Measurements from ENCODE around the gene EIF3D.

EIF3D gene

DNA sequence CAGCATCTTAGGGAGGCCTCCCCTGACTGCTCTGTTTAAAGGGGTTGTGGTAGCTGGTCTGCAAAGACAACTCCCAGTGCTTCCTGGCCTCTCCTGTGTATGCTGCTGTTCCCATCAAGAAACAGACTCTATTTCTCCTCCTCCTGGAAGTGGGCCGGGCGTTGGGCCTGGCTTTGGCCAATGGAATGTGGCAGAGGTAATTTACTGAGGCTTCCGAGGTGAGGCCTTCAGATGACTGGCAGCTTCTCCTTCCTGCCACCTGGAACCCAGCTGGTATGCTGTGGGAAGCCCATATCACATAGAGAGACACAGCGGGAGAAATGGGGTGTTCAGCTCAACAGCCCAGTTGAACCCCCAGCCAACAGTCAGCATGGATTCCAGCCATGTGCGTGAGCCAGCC lies 25.1 kb upstream of the EIF3D start:
- in situ Hi-C loops (cut with MboI; ENCODE audit: low pct_unique_long_range_greater_than_20kb, low sequenced_read_pairs, unreplicated experiment): no loop called here
- no peak for DNase-seq (ENCODE audit: low spot score)
- TF ChIP-seq, protein P1, sequence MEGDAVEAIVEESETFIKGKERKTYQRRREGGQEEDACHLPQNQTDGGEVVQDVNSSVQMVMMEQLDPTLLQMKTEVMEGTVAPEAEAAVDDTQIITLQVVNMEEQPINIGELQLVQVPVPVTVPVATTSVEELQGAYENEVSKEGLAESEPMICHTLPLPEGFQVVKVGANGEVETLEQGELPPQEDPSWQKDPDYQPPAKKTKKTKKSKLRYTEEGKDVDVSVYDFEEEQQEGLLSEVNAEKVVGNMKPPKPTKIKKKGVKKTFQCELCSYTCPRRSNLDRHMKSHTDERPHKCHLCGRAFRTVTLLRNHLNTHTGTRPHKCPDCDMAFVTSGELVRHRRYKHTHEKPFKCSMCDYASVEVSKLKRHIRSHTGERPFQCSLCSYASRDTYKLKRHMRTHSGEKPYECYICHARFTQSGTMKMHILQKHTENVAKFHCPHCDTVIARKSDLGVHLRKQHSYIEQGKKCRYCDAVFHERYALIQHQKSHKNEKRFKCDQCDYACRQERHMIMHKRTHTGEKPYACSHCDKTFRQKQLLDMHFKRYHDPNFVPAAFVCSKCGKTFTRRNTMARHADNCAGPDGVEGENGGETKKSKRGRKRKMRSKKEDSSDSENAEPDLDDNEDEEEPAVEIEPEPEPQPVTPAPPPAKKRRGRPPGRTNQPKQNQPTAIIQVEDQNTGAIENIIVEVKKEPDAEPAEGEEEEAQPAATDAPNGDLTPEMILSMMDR (IDR thresholded peaks at IDR 0.05; ENCODE audit: extremely low read depth, insufficient read depth, missing control alignments): no peak

DNA sequence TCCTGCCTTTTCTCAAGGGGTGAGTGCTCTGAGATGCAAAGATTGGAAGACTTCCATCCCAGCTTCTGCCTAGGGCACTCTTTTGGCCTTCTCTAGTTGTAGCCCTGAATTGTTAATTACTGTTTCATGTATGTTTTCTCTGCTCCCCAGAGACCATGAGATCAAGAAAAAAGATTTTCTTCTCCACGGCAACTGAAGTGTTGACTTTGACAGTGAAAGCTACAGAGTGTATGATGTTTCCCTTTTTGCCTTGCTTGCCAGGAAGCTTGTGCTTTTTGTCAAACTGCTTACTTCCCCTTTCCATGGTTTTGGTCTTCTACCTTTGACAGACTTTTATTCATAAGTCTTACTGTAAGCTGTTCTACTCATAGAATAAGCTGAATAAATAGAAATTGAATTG lies 23.3 kb upstream of the EIF3D start:
- in situ Hi-C loops (cut with MboI; ENCODE audit: low pct_unique_long_range_greater_than_20kb, low sequenced_read_pairs, unreplicated experiment): no loop called here
- TF ChIP-seq, protein P1 (IDR thresholded peaks at IDR 0.05; ENCODE audit: extremely low read depth, insufficient read depth, missing control alignments): no peak
- peak; percentile 43 for DNase-seq (ENCODE audit: low spot score)

DNA sequence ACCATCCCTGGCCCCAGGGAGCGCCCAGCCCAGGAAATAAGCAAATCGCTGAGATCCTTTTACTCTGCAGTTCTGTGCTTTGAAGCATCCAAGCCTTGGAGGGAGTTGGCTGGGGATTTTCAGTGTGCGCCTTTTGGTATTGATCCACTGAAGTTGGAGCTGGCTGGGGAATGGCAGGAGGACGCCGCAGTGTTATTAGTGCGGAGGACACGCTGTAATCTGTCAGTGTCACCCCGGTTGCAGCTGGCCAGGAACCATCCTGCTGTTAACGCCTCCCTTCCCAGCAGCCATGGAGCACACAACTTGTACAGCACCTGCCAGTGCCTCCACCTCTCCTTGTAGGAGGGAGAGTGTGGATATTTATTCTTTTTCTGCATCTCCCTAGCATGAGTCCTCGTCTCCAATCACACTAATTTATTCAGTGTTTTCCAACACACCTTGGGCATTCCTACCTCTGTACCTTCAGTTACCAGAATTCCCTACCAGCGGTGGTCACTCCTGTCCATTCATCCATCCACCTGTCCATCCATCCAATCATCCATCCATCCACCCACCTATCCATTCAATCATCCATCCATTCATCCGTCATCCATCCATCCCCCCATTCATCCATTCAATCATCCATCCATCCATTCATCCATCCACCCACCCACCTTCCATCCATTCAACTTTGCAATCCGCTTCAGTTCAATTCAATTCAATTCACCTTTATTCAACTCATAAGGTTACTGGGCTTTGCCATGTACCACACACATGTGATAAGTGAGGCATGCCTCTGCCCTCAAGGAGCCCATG lies 21.9 kb upstream of the EIF3D start:
- in situ Hi-C loops (cut with MboI; ENCODE audit: low pct_unique_long_range_greater_than_20kb, low sequenced_read_pairs, unreplicated experiment): no loop called here
- TF ChIP-seq, protein P1 (IDR thresholded peaks at IDR 0.05; ENCODE audit: extremely low read depth, insufficient read depth, missing control alignments): no peak
- no peak for DNase-seq (ENCODE audit: low spot score)

DNA sequence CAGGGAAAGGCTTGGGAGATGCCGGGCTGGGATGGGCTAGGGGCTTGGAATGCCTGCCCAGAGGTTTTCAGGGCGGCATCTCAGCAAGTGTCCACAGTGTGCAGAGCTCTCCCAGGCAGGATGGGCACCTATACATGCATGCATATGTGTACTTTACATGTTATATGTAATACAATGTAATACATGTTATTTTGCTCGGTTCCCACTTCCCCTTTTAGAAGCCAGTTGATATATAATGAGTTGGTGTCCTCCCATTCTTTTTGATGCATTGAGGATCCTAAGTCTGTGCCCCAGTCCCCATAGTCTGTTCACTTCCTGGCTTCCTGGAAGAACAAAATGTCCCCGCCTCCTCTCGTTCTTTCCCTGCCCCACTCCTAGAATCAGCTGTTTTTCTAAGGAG lies 20.1 kb upstream of the EIF3D start:
- DNase-seq (ENCODE audit: low spot score): no peak
- in situ Hi-C loops (cut with MboI; ENCODE audit: low pct_unique_long_range_greater_than_20kb, low sequenced_read_pairs, unreplicated experiment): no loop called here
- TF ChIP-seq, protein P1 (IDR thresholded peaks at IDR 0.05; ENCODE audit: extremely low read depth, insufficient read depth, missing control alignments): no peak

DNA sequence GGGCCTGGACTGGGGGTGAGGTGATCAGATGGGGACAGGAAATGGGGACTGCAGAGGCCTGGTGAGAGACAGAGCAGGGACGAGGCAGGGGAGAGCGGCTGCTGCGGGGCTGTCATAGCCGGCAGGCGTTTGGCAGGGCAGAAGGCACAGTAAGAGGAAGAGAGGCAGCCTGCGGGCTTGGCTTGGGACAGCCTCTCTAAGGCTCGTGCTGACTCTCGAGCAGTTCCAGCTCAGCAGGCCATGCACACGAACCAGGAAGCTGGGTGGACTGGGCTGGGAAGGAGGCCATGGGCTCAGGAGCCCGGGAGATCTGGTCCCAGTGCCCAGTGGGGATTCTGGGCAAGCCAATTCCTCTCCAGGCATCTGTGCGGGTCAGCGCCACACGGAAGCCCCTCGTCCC lies 19.6 kb upstream of the EIF3D start:
- DNase-seq (ENCODE audit: low spot score): no peak
- TF ChIP-seq, protein P1 (IDR thresholded peaks at IDR 0.05; ENCODE audit: extremely low read depth, insufficient read depth, missing control alignments): no peak
- in situ Hi-C loops (cut with MboI; ENCODE audit: low pct_unique_long_range_greater_than_20kb, low sequenced_read_pairs, unreplicated experiment): no loop called here

DNA sequence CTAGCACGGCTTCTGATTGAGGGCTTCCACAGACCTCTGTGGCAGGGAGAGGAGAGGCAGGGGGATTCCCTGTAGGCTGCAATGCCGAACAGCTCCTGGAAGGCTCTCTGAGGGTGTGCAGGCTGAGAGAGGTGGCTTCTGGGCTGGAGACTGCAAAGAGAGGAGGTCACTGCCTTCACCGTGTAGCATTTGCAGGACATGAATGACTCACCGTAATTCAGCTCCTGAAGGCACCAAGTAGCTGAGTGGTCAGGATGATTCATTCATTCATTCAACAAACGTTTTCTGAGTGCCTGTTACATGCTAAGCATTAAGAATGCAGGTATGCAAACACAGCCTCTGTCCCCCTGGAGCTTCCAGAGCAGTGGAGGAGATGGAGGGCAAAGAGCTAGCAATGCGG lies 18.0 kb upstream of the EIF3D start:
- in situ Hi-C loops (cut with MboI; ENCODE audit: low pct_unique_long_range_greater_than_20kb, low sequenced_read_pairs, unreplicated experiment): no loop called here

More for the DNA sequence above, 18.0 kb upstream of the EIF3D start:
- TF ChIP-seq, protein P1 (IDR thresholded peaks at IDR 0.05; ENCODE audit: extremely low read depth, insufficient read depth, missing control alignments): no peak
- DNase-seq (ENCODE audit: low spot score): no peak
